ENCODE data around the gene SOS1.
A peak's percentile ranks its signal among the peaks of the same experiment; 100 is the strongest.

Gene SOS1

GRCh38 chr2:39094717-39095363, 26.0 kb downstream of the SOS1 start:
- peak; percentile 65 for DNase-seq (ENCODE audit: low read depth)
- no peak for TF ChIP-seq CTCF (conservative IDR thresholded peaks at IDR 0.05; ENCODE audit: control insufficient read depth, insufficient read depth, low read depth, low read length)
- no peak overlapping the region for H3K4me3 ChIP-seq (ENCODE audit: control insufficient read depth, low read depth, low read length)

DNA sequence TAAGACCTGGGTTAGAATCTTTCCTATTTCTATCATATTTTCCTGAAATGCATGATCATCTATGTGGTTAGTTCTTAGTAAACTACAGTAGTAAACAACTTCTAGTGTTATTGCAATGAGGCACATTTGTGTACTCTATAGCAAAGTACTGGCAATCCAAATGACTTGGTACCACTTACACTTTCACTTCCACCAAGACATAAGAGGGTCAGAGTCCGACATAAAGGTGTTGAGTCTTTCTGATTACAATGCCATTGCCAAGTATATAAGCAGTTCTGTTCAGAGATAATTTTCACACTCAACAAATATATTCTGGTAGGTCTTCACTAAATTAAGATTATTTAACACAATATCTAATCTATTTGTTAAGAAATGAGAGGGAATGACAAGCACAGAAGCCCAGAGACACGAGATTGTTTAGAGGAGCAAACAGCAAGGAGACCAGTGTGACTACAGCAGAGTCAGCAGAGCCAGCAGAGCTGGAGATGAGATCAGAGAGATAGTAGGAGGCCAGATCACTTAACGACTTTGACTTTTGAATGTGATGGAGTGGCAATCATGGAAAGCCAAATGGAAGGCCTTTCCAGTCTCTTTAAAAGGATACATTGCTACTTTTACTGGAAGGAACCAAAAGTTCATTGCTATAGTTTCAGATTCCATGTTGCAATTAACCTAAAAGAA, 27.5 kb downstream of the SOS1 start:
- DNase-seq (ENCODE audit: low read depth): no peak
- TF ChIP-seq CTCF (conservative IDR thresholded peaks at IDR 0.05; ENCODE audit: control insufficient read depth, insufficient read depth, low read depth, low read length): no peak
- H3K4me3 ChIP-seq (ENCODE audit: control insufficient read depth, low read depth, low read length): no peak overlapping the region

- H3K4me3 ChIP-seq (ENCODE audit: control insufficient read depth, low read depth, low read length): no peak overlapping the region
- TF ChIP-seq CTCF (conservative IDR thresholded peaks at IDR 0.05; ENCODE audit: control insufficient read depth, insufficient read depth, low read depth, low read length): no peak
- no peak for DNase-seq (ENCODE audit: low read depth)
These were observed 29.3 kb downstream of the SOS1 start for GRCh38 chr2:39091543-39091942.

GRCh38 chr2:39091063-39091462, 29.8 kb downstream of the SOS1 start:
- TF ChIP-seq CTCF (conservative IDR thresholded peaks at IDR 0.05; ENCODE audit: control insufficient read depth, insufficient read depth, low read depth, low read length): no peak
- H3K4me3 ChIP-seq (ENCODE audit: control insufficient read depth, low read depth, low read length): no peak overlapping the region
- DNase-seq (ENCODE audit: low read depth): no peak

DNA sequence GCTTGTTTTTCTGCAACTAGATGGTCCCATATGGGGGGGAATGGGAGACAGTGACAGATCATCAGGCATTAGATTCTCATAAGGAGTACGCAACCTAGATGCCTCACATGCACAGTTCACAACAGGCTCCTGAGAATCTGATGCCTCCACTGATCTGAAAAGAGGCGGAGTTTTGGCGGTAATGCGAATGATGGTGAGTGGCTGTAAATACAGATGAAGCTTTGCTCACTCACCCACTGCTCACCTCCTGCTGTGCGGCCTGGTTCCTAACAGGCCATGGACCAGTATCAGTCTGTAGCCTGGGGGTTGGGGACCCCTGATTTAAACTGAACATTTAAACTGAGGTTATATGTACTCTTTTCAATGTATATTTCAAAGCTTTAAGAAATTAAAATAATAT, 40.7 kb downstream of the SOS1 start:
- DNase-seq (ENCODE audit: low read depth): no peak
- no peak for TF ChIP-seq CTCF (conservative IDR thresholded peaks at IDR 0.05; ENCODE audit: control insufficient read depth, insufficient read depth, low read depth, low read length)
- H3K4me3 ChIP-seq (ENCODE audit: control insufficient read depth, low read depth, low read length): no peak overlapping the region

GRCh38 chr2:39069890-39070465, 50.9 kb downstream of the SOS1 start:
- DNase-seq (ENCODE audit: low read depth): no peak
- TF ChIP-seq CTCF (conservative IDR thresholded peaks at IDR 0.05; ENCODE audit: control insufficient read depth, insufficient read depth, low read depth, low read length): no peak
- H3K4me3 ChIP-seq (ENCODE audit: control insufficient read depth, low read depth, low read length): no peak overlapping the region
